Skin epidermis (tissue), 12 donors: ENCODE data around the gene POLDIP2.

Source experiments
- H3K27ac ChIP-seq, 21 experiments: fragments of 200-600 bp; sonication (generic) in 11 of 21; one replicate each; pipeline ENCODE4 v1.5.0; 2020; ENCODE audit warnings: mild to moderate bottlenecking in 3 of 21, inconsistent platforms in 2 of 21, moderate library complexity in 2 of 21
- H3K4me3 ChIP-seq, 7 experiments: fragments of 200-600 bp; sonication (generic) in 2 of 7; one replicate each; pipeline ENCODE4 v1.5.0; 2020; ENCODE audit warnings: inconsistent platforms in 2 of 7, mild to moderate bottlenecking in 2 of 7, moderate library complexity in 1 of 7

Gene POLDIP2

GRCh38 chr17:28357061-28357900 is at the start of gene POLDIP2:
Gene POLDIP2 (minus strand): TSS chr17:28357527. CDS start chr17:28357448, 79 bp downstream.
- peak within 1 kb of the TSS; percentile 62 to 100 (median 84) for H3K4me3 ChIP-seq
- H3K27ac ChIP-seq: peak within 1 kb of the TSS; percentile 63 to 99 (median 94)

GRCh38 chr17:28406473-28406814 is 49.1 kb upstream of the POLDIP2 start:
- H3K4me3 ChIP-seq: peak overlapping the region; percentile 51 to 72 (median 60)
- H3K27ac ChIP-seq: peak overlapping the region in 2 of 21 experiments; percentile 53 to 56

GRCh38 chr17:28405632-28406472 is 48.5 kb upstream of the POLDIP2 start, which contains the start of gene SLC46A1:
Gene SLC46A1 (minus strand): TSS chr17:28406212. CDS start chr17:28406114, 98 bp downstream.
- peak within 1 kb of the TSS; percentile 51 to 72 (median 60) for H3K4me3 ChIP-seq
- H3K27ac ChIP-seq: peak within 1 kb of the TSS in 15 of 21 experiments; percentile 21 to 66 (median 41)

DNA sequence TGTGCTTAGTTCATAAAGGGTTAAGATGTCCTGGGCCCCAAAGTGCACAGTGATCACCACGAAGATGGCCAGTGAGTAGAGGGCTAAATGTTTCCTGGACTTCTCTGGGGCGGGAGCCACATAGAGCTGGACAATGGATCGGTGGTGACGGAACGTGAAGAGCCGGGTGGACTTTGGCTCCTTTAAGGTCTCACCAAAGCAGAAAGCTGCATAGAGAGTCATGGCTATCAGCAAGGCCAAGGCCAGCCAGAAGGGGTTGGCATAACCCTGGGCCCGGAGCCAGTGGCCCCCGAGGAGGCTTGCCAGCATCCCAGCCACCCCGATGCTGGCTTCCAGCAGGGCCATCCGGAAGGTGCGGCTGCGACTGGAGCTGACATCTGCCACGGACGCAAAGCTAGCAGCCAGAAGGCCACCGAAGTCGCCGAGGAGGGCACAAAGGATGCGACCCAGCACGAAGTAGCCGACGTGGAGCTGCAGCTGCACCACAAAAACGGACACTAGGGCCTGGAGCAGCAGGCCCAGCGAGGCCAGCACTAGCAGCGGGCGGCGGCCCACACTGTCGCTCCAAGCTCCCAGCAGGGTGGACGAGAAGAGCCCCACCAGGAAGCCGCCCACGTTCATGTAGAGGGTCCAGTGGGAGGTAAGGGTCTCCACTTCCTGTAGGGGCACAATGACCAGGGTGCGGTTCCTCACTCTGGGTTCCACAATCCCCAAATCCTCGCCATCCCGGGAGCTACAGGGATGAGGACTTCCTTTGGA is 47.7 kb upstream of the POLDIP2 start:
- peak overlapping the region; percentile 51 to 72 (median 60) for H3K4me3 ChIP-seq

GRCh38 chr17:28404461-28404811 is 47.1 kb upstream of the POLDIP2 start:
- Histone ChIP-seq H3K27ac (peak overlapping the region in 2 of 21 experiments; percentile 7 to 10), H3K4me3 (peak overlapping the region in 1 of 7 experiments; percentile 51)

More for the DNA sequence above, 47.7 kb upstream of the POLDIP2 start:
- H3K27ac ChIP-seq: peak overlapping the region in 7 of 21 experiments; percentile 7 to 59 (median 29)

DNA sequence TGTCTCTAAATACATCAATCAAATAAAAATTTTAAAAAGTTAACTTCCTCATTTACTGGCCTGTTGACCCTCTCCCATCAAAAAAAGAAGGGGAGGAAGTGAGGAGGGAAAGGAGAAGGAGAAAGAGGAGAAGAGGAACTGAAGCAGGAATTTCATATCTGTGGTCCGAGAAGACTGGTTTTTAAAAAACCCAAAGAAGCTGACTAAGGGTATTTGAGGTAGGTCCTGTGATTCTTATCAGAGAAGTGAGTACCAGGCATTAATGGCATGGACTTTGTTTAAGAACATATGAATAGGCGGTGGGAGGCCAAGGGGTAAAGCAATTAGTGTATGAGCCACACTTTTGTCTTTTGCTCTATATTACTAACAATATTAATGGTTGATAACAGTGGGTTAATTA is 46.7 kb upstream of the POLDIP2 start:
- no peak overlapping the region for H3K4me3 ChIP-seq

GRCh38 chr17:28402844-28403243 is 45.5 kb upstream of the POLDIP2 start:
- H3K4me3 ChIP-seq: no peak overlapping the region
- H3K27ac ChIP-seq: no peak overlapping the region

More for the DNA sequence above, 46.7 kb upstream of the POLDIP2 start:
- peak overlapping the region in 1 of 21 experiments; percentile 10 for H3K27ac ChIP-seq

- no peak overlapping the region for H3K27ac ChIP-seq
Observed at GRCh38 chr17:28402224-28402630, 44.9 kb upstream of the POLDIP2 start.

GRCh38 chr17:28399808-28400207 is 42.5 kb upstream of the POLDIP2 start:
- H3K27ac ChIP-seq: no peak overlapping the region

More at GRCh38 chr17:28402224-28402630, 44.9 kb upstream of the POLDIP2 start:
- H3K4me3 ChIP-seq: no peak overlapping the region

GRCh38 chr17:28398280-28398981 is 41.1 kb upstream of the POLDIP2 start:
- no peak overlapping the region for H3K4me3 ChIP-seq
- H3K27ac ChIP-seq: no peak overlapping the region

More at GRCh38 chr17:28399808-28400207, 42.5 kb upstream of the POLDIP2 start:
- H3K4me3 ChIP-seq: no peak overlapping the region

GRCh38 chr17:28397687-28398279 is 40.5 kb upstream of the POLDIP2 start:
- H3K4me3 ChIP-seq: no peak overlapping the region
- H3K27ac ChIP-seq: no peak overlapping the region

DNA sequence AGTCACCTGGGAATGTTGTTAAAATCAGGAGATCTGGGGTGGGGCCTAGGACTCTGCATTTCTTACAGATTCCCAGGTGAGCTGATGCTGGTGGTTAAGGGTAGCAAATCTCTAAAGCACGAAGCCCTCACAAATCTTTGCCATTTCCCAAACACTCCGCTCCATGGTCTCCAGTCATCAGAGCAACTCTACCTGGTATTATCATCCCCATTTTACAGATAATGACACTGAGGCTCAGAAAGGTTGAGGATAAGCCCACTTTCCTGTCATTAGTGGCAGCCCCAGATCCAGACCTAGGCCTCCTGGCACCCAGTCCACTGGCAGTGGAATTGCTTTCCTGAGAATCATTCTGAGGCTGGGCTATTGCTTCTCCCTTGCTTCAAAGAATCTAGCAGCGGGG is 39.9 kb upstream of the POLDIP2 start:
- H3K4me3 ChIP-seq: no peak overlapping the region
- no peak overlapping the region for H3K27ac ChIP-seq

- Histone ChIP-seq H3K27ac (no peak overlapping the region), H3K4me3 (no peak overlapping the region)
Observed at GRCh38 chr17:28396635-28397239, 39.4 kb upstream of the POLDIP2 start.

DNA sequence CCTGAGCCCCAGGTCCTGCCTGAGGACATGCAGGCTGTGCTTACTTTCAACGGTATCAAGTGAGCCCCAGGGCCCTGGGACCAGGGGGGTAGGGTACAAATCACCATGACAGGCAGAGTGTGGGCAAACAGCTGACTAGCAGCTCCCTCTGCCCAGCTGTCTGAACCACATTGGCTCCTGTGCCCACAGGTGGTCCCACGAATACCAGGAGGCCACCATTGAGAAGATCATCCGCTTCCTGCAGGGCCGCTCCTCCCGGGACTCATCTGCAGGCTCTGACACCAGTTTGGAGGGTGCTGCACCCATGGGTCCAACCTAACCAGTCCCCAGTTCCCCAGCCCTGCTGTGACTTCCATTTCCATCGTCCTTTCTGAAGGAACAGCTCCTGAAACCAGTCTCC is 38.6 kb upstream of the POLDIP2 start:
- no peak overlapping the region for H3K27ac ChIP-seq
- H3K4me3 ChIP-seq: no peak overlapping the region

DNA sequence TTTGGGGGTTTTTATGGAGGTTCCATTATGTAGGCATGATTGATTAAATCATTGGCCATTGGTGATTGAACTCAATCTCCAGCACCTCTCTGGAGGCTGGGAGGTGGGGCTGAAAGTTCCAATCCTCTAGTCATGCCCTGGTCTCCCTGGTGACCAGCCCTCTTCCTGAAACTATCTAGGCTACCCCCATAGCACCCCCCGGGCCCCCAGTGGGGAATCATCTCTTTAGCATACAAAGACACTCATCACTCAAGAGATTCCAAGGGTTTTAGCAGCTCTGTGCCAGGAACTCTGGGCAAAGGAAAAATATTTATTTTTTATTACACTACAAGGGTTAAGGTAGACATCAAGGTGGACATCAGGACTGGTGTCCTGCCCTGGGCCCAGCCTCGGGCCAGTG is 38.1 kb upstream of the POLDIP2 start:
- no peak overlapping the region for H3K27ac ChIP-seq
- no peak overlapping the region for H3K4me3 ChIP-seq

- Histone ChIP-seq H3K4me3 (no peak overlapping the region), H3K27ac (no peak overlapping the region)
Observed at GRCh38 chr17:28394337-28395116, 37.2 kb upstream of the POLDIP2 start.

DNA sequence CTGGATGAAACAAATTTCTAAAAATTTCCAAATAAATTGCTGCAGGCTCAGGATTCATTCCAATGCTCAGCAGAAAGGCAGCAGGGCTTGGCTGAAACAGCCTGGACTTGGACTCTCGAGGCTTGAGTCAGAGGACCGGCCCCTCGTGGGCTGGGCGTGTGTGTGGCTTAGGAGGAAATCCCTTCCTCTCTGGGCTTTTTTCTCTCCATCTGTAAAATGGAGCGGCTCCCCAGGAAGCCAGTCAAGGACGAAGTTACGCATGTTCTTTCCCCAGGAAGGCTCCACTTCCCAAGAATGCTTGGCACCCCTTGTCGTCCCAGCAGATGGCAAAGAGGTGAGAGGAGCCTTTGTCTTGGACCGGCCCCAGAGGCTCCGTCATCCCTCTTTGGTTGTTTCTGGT is 35.2 kb upstream of the POLDIP2 start:
- no peak overlapping the region for H3K27ac ChIP-seq
- no peak overlapping the region for H3K4me3 ChIP-seq

DNA sequence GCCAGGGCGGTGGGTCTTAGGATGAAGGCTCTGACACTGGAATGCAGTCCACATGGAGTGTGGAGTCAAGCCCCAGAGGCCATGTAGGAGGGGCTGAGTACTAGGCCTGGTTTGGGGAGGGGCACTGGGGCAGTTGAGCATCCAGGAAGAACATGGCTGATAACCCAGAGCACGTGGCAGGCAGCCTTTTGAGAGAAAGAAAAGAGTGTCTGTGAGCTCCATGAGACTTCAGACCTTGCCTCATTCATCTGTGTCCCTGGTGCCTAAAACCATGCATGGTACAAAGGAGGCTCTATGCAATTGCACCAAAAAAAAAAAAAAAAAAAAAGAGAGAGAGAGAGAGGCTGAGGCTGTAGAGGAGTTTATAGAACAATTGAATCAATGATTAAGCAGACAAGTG is 34.1 kb upstream of the POLDIP2 start:
- no peak overlapping the region for H3K4me3 ChIP-seq
- no peak overlapping the region for H3K27ac ChIP-seq
